Ishikawa (cell line): ENCODE measurements around the gene KLHDC8B.

Experiments
- CREB1 ChIP-seq: IDR thresholded peaks from 2 replicates; pipeline ENCODE4 v1.6.1; 2012; ENCODE audit warnings: low read depth
- EGR1 ChIP-seq: IDR thresholded peaks from 2 replicates; pipeline ENCODE4 v1.6.1; 2012
- EP300 ChIP-seq: IDR thresholded peaks from 2 replicates; pipeline ENCODE4 v1.6.1; 2012; ENCODE audit warnings: borderline replicate concordance
- FOXM1 ChIP-seq: IDR thresholded peaks from 2 replicates; pipeline ENCODE4 v1.6.1; 2012; ENCODE audit warnings: low read depth, borderline replicate concordance
- RAD21 ChIP-seq: IDR thresholded peaks from 2 replicates; pipeline ENCODE4 v1.6.1; 2012; ENCODE audit warnings: low read depth
- REST ChIP-seq: IDR thresholded peaks from 2 replicates; pipeline ENCODE4 v1.6.1; 2012; ENCODE audit warnings: low read depth, mild to moderate bottlenecking
- TCF12 ChIP-seq: IDR thresholded peaks from 2 replicates; pipeline ENCODE4 v1.6.1; 2012; ENCODE audit warnings: low read depth
- TEAD4 ChIP-seq: IDR thresholded peaks from 2 replicates; pipeline ENCODE4 v1.6.1; 2012
- YY1 ChIP-seq: IDR thresholded peaks from 2 replicates; pipeline ENCODE4 v1.6.1; 2012; ENCODE audit warnings: low read depth

DNA sequence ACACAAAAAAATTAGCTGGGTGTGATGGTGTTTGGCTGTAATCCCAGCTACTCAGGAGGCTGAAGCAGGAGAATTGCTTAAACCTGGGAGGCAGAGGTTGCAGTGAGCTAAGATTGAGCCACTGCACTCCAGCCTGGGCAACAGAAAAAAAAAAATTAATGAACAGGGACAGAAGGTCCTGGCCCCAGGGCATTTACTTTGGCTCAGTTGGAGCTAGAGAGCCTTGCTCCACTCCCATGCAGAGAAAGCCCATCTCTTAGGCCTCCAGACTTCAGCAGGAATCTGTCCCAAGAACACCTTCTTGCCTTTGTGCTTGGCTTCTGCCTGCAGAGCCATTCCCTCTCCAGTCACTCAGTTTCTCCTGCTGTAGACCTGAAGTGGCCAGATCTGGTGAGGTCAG is 8.7 kb downstream of the KLHDC8B start:
- TF ChIP-seq TCF12 (no peak), EP300 (no peak), TEAD4 (no peak), REST (no peak), FOXM1 (no peak), RAD21 (no peak), EGR1 (no peak), YY1 (no peak), CREB1 (no peak)
